Left cardiac atrium (tissue), 4 donors: ENCODE results near the gene NFASC. TPM values are rescaled to one million over a fixed set of nuclear protein-coding genes. Genes with fewer than 3 reads are reported as not detected.

ENCODE experiments used
- ATAC-seq, 2 donors: fragments of 200-7000 bp; cut with Tn5 transposase; one replicate each; pipeline ENCODE4 v1.9.1; 2020; ENCODE audit warnings: mild to moderate bottlenecking in 2 of 2, moderate library complexity in 2 of 2
- DNase-seq: peaks from one replicate; pipeline ENCODE4 v3.0.0-alpha.2; 2020
- intact Hi-C, 2 donors: fragments of 100-400 bp; cut with DNase I; formaldehyde crosslinking; loops; one replicate each; pipeline versions ENCODE4 v1.14.1 to v1.15.1; 2022 to 2023
- total RNA-seq, 2 donors: library from RNA; stranded (reverse); fragmentation: NEBNext Ultra II Directional; extraction: Animal tissue kit (Norgen Biotek cat#: 25700); gene quantifications; one replicate each; pipeline ENCODE4 v1.2.1, GENCODE V29; 2021
- donor health status: DM: no; HTN: yes; CAD: no.
- donor health status: DM: no; HTN: yes; CAD: no; lungs with severe emphysema.
- donor health status: DM: yes; HTN: yes; CAD: no.
- donor health status: Dilated cardiomyopathy.

NFASC gene
- total RNA-seq, 2 donors from 2014 or later, result 40.6 to 57.7 TPM

DNA sequence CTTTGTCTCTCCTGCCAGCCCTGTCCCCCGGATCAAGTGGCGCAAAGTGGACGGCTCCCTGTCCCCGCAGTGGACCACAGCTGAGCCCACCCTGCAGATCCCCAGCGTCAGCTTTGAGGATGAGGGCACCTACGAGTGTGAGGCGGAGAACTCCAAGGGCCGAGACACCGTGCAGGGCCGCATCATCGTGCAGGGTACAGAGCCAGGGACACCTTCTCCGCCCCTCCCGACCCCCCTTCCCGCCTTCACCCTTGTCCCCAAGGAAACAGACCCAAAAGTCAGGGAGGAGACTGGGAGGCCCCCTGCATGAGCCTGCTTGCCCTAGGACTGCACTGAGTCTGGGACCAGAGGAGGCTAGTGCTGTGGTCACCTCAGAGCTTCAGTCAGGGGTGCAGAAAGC lies 190.6 kb downstream of the NFASC start:
- intact Hi-C loops, result loop anchor here in 1 of 2 donors (2.0 kb wide), 1 partner anchor 72 kb away; no protein-coding TSS in a partner anchor
- ATAC-seq (no peak), DNase-seq (no peak)

GRCh38 chr1:205061665-205062069 lies 191.0 kb downstream of the NFASC start:
- peak; percentile 69 for DNase-seq
- intact Hi-C loops, result loop anchor here in 1 of 2 donors (2.0 kb wide), 1 partner anchor 73 kb away; no protein-coding TSS in a partner anchor
- ATAC-seq, result peak; percentile 76 to 79

DNA sequence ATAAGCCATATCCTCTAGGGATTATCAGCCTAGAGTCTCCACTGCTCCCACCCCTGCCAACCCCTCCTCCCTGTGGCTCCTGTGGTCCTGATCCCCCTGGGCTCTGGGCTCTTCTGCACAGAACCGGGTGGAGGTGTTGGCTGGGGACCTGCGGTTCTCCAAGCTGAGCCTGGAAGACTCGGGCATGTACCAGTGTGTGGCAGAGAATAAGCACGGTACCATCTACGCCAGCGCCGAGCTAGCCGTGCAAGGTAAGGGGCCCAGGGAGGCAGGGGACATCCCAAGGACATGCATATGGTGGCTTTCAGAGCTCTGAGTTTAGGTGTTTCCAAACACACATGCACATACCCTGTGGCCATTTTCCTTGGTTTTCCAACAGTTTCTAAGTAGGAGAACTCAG lies 191.7 kb downstream of the NFASC start:
- ATAC-seq (no peak), DNase-seq (no peak)
- intact Hi-C loops, result no loop called here

- no peak for DNase-seq
- intact Hi-C loops, result no loop called here
- no peak for ATAC-seq
These were observed 192.2 kb downstream of the NFASC start for GRCh38 chr1:205062895-205063294.

GRCh38 chr1:205064301-205064700 lies 193.6 kb downstream of the NFASC start:
- ATAC-seq (no peak), DNase-seq (no peak)
- intact Hi-C loops, result no loop called here

DNA sequence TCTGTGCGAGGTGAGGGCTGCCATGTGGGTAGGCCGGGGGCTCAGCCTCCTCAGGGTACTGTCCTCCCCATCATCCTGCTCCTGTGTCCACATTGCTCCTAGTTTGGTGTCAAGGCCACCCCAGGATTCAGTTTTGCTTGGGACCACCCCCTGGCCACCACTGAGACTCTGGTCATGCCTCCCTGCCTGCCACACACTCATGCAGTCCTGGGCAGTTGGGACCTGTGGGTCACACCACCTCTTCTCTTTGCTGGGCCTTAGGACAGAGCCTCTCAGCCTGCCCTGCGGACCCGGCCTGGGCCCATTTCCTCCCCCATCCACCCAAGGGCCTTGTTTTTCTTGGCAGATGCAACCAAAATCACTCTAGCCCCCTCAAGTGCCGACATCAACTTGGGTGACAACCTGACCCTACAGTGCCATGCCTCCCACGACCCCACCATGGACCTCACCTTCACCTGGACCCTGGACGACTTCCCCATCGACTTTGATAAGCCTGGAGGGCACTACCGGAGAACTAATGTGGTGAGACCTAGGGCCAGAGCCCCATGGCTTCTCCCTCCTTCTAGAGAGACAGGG lies 194.2 kb downstream of the NFASC start:
- ATAC-seq (no peak), DNase-seq (no peak)
- intact Hi-C loops, result no loop called here

GRCh38 chr1:205065666-205066065 lies 195.0 kb downstream of the NFASC start:
- ATAC-seq (no peak), DNase-seq (no peak)
- intact Hi-C loops, result no loop called here

- no peak for ATAC-seq
- no peak for DNase-seq
- intact Hi-C loops, result no loop called here
These were observed 195.6 kb downstream of the NFASC start for GRCh38 chr1:205066141-205066818.

DNA sequence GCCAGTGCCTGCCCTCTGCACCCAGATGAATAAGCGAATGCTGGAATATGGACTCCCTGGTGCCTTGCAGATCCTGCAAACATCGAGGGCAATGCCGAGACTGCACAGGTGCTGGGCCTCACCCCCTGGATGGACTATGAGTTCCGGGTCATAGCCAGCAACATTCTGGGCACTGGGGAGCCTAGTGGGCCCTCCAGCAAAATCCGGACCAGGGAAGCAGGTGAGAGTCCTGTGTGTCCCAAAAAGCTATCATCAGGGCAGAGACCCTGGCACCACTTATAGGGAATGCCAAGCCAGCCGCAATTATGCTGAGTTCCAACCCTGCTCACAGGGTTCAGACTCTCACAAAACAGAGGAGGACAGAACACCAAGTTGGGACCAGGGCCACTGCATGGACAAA lies 196.4 kb downstream of the NFASC start:
- intact Hi-C loops, result no loop called here
- DNase-seq (no peak), ATAC-seq (no peak)

DNA sequence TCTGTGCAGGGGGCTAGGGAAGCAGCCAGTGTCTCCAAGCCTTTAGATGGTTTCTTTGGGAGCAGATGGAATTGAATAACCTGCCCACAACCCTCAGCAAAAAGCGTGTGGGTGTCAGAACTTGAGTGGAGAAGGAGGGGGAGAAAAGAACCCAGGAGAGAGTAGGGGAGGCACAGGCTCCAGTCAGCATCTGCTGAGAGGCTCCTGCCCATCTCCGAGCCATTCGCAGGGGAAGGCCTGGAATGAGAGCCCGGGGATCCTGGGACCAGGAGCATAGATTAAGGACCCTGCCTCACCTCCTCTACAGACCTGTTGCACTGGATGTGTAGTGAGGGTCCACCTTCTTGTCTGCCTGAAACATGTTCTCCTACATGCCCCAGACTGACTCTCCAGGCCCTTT lies 197.3 kb downstream of the NFASC start:
- intact Hi-C loops, result no loop called here
- no peak for ATAC-seq
- no peak for DNase-seq

- DNase-seq (no peak), ATAC-seq (peak in 1 of 2 donors; percentile 46)
- intact Hi-C loops, result no loop called here
These were observed 197.9 kb downstream of the NFASC start for GRCh38 chr1:205068457-205069040.

DNA sequence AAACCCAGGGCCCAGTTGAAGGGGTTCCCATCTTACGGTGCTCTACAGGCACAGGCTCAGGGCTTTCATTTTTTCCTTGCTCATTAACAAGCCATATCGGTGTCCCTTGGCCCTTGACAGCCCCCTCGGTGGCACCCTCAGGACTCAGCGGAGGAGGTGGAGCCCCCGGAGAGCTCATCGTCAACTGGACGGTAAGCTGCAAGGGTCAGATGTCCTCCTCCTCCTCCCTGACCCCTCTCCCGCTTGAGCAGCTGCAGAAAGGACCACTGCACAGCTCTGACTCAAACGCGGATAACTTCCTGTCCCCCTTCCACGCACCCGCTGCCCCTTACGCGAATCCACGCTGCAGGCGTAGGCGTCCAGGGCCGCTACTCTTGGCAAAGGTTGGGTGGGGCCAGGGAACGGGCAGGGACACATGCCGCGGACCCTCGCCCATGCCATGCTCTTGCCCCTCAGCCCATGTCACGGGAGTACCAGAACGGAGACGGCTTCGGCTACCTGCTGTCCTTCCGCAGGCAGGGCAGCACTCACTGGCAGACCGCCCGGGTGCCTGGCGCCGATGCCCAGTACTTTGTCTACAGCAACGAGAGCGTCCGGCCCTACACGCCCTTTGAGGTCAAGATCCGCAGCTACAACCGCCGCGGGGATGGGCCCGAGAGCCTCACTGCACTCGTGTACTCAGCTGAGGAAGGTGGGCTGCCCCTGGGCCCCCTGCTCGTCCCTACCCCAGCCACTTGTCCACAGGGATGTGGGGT lies 198.9 kb downstream of the NFASC start:
- intact Hi-C loops, result no loop called here
- DNase-seq (peak; percentile 42), ATAC-seq (peak in 1 of 2 donors; percentile 20)

DNA sequence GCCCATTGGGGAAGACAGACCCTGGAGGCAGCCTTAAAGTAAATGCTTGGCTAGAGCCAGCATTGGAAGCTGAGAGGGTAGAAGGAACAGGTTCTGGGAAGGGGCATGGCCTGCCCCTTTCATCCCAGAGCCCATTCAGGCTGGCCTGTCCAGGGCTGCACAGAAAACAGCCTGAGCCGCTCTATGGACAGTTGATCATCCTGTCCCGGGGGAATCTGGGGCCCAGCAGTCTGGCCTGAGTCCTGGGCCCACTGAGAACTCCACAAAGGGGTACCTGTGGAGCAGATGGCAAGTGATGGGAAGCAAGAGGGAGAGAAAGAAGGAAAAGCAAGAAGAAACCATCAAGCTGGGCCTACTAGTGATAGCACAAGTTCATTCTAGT lies 200.4 kb downstream of the NFASC start:
- ATAC-seq (no peak), DNase-seq (no peak)
- intact Hi-C loops, result no loop called here

DNA sequence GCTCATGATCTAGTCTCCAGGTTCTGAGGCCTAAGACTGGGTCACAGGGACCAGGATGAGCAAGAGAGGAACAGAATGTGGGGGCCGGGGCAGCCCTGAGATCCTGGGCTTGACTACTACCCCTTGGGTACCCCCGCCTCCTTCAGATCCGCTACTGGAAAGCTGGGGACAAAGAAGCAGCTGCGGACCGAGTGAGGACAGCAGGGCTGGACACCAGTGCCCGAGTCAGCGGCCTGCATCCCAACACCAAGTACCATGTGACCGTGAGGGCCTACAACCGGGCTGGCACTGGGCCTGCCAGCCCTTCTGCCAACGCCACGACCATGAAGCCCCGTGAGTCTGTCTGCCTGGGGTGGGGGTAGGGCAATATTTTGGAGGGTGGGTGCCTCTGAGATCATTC lies 201.1 kb downstream of the NFASC start:
- ATAC-seq, result no peak
- intact Hi-C loops, result no loop called here
- no peak for DNase-seq

DNA sequence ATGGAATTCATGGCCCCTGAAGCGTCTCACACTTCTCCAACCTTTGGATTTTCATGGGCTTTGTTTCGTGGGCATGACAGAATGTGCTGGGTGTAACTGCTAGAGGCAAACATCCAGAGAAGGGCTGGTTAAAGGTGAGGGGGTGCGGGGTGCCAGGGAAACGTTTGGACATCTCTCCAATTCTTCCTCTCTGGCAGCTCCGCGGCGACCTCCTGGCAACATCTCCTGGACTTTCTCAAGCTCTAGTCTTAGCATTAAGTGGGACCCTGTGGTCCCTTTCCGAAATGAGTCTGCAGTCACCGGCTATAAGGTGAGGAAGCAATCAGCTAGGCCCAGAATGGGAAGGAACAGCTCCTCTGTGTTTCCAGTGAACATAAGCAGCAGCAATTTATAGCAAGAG lies 201.6 kb downstream of the NFASC start:
- intact Hi-C loops, result no loop called here
- ATAC-seq (no peak), DNase-seq (no peak)

Other genes with a start within 250 kb of the NFASC start
- 1 to 10 TPM; 3.3 to 6.4 TPM for gene LRRN2, start 185.1 kb upstream of the NFASC start, total RNA-seq
- gene CNTN2, start 172.3 kb downstream of the NFASC start, total RNA-seq, result 1 to 10 TPM in 1 of 2 donors, under 1 TPM in 1; 0.24 to 1.1 TPM
- gene TMEM81, start 213.6 kb downstream of the NFASC start, total RNA-seq, result 1 to 10 TPM; 1.8 to 4.0 TPM